HG03135 (cell line): Measurements from ENCODE around the gene MMP20.

Source experiments
- ATAC-seq: cut with Tn5 transposase; IDR thresholded peaks from one replicate; pipeline ENCODE4 v1.9.1; 2021; ENCODE audit warnings: mild to moderate bottlenecking, moderate library complexity; ENCODE audit not compliant: unreplicated experiment

Gene MMP20

DNA sequence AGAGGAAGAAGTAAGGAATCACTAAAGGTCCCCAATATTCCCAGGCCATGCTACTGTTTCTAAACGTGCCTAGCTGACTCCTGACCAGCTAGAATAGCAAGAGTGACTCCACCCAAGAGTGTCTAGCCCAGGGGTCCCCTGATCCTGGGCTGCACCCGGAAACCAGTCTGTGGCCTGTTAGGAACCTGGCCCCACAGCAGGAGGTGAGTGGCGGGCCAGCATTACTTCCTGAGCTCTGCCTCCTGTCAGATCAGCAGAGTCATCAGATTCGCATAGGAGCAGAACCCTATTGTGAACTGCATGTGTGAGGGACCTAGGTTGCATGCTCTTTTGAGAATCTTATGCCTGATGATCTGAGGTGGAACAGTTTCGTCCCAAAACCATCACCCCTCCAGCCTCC lies 2.0 kb downstream of the MMP20 start:
- ATAC-seq = no peak

DNA sequence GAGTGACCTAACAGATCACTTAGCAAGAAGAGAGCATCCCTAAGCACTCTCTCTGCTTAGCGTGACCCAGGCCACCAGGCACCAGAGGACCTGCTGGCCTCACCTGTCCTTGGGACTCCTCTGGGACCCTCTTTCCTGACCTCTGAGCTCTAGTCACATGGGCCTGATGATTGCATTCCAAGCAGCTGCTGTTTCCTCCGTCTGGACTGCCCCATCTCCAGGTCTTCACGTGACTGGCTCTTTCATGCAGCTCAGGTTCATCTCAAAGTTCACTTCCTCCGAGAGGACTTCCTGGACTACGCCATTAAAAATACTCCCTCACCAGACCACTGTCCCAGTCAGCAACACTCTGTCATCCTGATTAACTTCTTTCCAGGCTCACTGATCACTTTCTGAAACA lies 2.9 kb downstream of the MMP20 start:
- no peak for ATAC-seq

DNA sequence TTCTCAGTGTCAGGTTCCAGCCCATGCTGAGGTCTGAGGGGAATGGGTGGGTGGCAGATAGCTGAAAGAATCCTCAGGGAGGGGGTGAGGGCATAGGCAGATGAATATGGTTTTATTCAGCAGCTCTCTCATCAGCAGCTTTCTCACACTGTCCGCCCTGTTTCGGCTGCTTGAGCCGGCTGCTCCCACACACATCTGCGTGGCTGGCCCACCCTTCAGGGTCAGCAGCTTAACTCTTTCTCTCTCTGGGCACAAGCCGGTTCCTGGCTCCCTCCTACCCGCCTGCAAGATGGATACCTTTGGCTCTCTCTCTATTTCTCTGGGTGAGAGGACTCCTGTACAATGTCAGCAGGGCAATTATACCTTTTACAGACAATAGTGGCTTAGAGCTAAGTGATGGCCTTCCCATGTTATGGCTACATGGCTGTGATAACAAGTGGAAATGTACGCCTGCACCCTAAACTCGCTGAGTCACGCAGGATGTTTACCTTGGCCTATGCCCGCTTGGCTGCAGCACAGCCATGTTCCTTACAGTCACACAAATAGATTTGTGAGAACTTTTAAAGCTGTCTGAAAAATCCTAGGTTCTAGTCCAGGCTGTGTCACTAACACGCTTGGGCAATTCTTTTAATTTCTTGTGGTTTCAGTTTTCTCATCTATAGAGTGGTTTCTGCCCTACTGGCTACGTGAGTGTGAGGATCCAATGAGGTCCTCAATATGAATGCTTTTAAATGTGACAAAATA lies 4.1 kb downstream of the MMP20 start:
- ATAC-seq = no peak

DNA sequence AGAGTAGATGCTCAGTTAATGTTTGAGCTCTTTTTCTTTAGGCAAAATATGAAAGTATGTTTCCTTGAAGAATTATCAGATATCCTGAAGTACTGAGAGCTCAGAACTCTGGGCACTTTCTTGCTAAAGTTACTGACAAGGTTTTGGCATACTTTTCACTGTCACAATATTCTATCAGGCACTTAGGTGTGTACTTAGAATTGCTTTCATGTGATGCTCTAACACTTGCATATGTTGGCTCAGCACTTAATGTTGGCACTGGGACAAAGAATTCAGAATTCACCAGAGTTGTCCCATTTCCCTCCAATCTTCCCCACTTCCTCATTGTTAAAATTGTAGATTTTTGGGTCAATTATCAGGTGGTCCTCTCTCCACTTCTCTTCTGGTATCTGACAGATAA lies 5.0 kb downstream of the MMP20 start:
- no peak for ATAC-seq

DNA sequence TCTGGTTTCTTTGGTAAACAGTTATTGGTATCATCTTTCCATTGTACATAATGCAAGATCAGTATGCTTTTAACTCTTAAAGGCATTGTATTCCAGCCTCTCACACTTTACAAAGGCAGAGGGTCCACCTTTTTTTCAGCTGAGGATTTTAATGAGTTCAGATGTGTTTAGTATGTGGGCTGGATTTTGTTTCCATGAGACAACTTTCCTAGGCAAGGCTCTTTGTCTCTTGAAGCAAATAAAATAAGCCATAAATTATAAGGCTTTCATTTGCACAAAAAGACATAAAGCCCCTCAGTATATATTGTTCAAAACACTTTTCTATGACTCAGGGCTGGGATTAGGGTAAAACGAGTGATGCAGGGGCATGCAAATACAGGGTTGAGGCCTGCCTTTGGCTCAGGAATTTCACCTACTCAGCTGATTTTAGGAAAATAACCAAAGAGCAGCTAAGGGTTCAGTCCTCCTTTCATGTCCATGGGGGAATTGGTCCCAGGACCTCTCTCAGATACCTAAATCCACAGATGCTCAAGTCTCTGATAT lies 7.6 kb downstream of the MMP20 start:
- no peak for ATAC-seq

DNA sequence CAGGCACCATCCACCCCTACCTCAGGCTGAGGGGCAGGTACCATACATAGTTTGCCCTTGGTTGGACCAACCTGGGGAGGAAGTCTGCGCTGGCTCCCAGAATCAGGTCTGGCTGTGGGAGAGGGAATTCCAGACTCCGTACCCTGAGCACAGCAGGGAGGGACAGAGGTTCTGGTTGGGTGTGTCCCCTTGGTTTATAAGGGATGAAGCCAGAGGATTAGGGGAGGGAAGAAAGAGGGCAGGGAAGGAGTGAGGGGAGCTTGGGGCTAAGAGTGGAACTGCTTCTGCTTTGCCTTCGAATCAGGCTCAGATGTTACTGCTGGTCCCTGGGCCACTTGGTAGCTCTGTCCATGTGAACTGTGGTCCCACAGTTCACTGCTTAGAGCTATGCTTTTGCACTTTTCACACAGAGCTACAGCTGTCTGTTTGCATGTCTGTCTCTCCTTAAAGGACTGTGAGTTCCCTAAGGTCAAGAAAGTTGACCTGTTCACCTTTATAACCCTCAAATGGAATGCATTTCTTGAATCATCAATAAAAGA lies 9.2 kb downstream of the MMP20 start:
- no peak for ATAC-seq

DNA sequence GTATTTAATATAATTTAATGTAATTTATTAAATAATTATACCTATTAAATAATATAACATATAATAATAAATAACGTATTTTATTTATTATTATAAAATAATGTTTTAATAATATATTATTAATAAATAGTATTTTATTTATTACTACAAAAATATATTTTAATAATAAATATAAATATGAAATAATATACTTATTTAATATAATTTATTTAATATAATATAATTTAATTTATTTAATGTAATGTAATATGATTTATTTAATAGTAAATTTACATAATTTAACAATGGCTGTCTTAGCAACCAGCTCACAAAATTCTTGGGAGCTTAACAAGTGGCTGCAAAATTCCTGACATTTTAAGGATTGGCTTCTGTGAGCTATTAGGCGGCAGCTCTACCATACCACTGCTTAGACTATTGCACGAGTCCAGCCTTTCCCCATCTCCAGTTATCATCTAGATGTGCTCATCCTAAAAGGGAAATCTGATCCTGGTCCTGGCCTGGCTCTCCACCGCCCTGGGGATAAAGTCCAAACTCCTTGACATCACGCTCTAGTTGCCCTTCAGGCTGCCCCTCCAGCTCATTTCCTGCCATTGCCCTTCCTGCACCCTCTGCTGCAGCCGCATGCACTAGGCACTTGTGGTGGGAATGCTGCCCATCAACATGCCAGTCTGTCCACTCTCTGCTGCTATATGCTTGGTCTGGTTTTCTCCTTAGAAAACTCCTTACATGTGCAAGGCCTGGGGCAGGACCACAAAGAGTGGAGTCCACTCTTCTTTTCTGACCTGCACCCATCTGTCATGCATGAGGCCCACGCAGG lies 9.8 kb downstream of the MMP20 start:
- no peak for ATAC-seq

DNA sequence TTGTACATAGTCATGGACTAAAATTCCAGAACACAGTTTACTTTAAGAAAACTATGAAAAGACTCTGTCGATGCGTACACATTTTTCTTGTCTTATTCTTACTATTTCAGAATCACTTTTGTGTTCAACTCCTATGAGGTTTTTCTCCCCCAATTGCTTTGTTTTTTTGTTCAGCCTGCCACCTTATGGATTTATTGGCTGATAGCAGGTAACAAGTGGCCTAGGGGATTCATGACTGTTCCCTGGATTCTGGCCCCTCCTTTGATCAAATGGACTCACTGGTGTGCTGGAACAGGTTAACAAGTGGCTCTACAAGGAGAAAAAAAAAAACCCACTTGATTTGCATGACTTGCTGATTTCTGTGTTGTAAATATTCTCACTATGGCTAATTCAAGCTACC lies 10.6 kb downstream of the MMP20 start:
- ATAC-seq = no peak

DNA sequence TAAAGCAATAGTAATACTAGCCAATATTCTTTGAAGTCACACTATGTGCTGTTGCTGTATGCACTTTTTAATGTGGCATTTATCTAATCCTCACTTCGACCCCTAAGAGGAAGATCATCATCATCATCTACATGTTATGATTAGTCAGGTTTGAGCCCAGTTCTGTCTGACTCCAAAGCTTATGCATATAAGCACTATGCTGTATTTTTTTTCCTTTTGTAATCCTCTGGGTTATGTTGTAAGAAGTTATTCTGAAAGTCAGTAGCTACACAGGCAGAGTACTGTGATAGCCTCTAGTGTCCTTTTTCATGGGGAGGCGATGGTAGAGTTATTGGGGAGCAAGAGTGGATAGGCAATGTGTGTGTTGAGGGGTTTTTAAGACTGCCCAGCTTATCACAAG lies 11.1 kb downstream of the MMP20 start:
- no peak for ATAC-seq

DNA sequence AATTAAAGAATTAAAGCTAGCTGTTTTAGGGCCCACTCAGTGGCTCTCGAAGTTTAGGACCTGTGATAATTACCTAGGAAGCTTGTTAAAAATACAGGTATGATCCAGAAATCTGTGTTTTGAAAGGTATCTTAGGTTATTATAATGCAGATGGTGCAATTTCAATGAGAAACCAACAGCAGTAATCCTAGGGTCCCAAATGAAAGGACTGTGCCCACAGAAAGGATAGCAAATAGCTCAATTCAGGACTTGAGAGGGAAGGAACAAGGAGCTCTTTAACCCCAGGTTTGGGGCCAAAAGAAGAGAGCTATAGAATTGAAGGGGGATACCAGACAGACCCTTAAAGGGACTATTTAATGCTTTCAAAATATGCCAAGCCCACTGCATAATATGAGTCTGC lies 11.7 kb downstream of the MMP20 start:
- no peak for ATAC-seq

DNA sequence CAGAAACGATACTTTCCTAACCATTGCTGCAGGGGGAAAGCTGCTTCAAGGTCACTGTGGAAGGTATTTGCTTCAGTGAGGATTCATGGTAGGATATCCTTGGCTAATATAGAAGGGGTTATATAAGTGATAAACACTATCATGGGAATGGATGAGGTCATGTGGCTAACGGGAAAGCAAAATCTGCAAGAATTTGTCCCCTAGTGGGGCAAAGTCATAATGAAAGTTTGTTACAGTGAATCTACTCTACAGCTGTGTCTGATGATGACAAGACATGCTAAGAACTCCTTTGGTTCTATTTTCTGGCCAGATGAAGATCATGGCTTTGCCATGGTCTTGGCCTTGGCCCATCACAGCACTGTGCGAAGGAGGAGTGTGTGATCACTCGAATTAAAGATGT lies 13.8 kb downstream of the MMP20 start:
- ATAC-seq = no peak

DNA sequence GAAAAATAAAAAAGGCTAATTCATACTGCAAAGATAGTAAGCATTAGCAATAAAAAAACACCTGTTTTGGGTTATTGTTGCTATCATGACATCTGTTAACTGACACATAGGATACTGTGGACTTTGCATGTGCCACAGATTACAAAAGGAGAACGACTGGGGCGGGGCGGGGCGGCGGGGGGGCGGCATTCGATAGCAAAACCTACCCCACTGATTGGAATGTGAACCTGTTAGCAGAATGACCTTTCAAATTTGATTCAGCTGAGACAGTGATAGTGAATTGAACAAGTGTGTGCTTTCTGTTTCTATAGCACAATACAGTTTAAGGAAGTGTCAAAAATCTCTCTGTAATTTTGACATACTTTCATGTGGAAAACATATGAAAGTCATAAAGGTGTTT lies 14.9 kb downstream of the MMP20 start:
- no peak for ATAC-seq

DNA sequence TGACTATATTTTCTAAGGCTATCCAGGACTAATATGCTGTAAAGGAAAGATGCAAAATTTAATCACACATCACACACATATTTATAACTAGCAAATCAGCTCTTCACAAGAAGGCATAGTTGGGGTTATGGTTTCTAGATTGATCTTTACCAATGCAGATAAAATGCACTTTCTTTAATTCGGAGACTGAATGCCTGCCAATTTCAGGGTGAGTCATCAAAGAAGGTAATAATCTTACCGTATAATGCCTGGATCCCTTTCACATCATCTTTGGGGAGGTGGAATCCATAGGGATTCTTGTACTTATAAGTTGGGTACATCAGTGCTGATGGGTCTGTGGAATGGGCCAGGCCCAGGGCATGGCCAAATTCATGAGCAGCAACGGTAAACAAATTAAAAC lies 16.4 kb downstream of the MMP20 start:
- ATAC-seq = no peak

DNA sequence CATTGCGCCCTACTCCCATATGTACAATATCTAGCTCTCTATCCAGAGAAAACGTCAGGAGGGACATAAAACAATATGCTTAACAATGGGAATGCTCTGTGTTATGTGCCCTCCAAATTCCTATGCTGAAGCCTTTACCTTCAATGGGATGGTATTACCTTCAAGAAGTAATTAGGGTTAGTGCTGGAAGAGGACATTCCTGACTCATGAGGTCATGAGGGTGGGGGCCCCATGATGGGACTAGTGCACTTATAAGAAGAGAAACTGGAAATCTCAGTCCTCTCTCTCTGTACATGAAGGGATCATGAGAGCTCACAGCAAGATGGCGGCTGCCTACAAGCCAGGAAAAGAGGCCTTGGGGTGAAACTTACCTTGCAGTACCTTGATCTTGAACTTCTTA lies 20.3 kb downstream of the MMP20 start:
- ATAC-seq = no peak

DNA sequence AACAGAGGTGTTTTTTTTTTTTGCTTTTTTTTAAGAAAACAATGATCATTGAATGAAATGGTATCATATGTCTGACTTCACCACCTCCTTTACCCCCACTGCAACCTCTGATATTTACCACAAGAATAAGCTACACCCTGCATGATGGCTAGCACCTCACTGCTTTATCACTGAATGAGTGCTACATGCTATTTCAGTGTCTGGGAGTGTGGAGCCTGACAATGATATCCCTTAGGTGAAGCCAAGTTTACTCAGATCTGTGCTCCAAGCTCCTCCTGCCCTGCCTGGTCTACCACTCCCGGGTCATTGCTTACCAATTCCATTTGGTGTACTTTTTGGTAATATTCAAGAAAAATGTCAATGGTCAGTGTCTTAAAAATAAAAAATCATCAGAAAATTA lies 21.1 kb downstream of the MMP20 start:
- ATAC-seq = no peak

DNA sequence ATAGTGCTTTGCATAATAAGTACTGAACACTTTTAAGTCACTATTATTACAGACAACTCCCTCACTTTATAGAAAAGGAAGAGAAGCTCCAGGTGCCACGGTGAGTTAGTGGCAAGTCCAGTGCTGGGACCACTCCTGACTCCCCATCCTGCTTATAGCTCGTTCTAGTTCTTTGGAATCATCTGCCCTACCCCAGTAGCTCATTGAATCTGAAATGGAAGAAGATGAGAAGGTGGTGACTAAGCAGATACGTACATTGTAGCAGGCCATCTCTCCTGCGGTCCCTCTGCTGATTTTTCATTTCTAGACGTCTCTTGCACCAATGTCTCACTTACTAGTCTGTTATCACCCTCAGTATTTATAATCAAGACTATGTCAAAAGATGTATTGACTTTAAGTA lies 21.6 kb downstream of the MMP20 start:
- ATAC-seq = no peak

DNA sequence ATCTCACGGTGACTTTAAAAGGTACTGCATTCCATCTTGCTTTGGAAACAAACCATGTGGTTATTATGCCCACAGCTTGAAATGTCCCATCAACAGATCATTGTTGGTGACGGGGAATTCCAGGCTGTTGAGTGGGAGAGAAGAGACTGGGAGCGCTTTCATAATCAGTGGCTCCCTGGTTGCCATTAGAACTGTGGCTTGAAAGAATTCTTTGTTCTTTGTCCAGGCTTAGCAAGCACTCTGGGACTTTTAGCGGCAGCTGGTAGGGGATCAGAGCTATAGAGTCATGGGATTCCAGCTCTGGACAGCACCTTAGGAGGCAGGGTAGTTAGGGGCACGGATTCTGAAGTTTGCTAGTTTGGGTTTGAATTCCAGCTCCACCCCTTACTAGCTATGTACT lies 22.0 kb downstream of the MMP20 start:
- no peak for ATAC-seq

DNA sequence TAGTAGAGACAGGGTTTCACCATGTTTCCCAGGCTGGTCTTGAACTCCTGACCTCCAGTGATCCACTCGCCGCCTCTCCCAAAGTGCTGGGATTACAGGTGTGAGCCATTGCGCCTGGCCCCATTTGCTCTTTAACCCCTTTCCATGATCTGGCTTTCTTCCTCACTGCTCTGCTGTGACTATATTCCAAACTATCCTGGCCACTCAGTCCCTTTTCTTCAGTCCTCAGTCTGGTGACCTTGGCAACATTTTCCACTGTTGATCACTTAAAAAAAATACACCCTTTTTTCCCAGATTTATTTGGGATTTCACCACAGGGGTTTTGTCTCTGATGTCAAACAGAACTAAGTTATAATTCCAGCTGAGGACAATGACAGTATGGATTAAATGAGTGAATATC lies 24.5 kb downstream of the MMP20 start:
- ATAC-seq = no peak

DNA sequence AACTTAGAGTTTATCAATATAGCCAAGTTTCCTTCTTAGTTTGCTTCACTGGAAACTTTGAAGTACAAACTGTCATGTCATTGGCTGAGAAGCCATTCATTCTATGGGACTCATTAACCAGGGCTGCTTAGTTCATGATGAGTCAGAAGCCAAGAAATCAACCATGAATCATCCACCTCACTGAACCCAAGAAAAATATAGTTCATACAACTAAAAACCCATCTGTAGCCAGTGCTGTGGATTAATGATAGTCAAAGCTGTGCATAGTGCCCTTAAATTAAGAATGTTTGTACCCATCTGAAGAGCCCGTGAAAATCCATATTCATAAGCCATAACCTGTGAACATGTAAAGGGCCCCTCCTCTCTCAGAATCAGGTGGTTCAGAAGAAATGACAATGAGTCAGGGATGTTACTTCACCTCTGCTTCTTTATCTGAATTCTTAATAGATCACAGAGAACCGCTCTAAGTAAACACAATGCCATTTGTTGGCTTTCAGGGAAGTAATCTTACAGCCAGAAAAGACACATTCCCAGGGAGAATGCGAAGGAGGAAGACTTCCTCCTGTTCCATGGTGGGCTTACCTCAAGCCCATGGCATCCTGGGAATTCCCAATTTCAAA lies 25.4 kb downstream of the MMP20 start:
- ATAC-seq = peak; percentile 97

DNA sequence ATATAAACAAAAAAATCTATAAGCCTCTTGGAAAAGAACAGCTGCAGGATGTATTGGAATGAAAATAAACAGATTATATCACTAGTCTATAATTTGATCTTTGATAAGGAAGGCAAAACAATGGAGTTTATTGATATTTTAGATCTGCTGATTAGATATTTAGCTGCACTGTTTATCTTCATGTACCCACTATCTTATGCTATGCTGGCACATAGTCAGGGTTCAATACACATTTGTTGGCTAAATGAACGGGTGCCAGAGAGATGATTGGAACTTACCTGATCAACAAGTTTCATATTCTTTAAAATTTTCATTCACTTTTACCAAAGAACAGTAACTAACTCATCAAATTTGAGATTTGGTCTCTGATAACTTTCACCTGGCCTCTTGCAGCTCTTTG lies 26.9 kb downstream of the MMP20 start:
- ATAC-seq = no peak

DNA sequence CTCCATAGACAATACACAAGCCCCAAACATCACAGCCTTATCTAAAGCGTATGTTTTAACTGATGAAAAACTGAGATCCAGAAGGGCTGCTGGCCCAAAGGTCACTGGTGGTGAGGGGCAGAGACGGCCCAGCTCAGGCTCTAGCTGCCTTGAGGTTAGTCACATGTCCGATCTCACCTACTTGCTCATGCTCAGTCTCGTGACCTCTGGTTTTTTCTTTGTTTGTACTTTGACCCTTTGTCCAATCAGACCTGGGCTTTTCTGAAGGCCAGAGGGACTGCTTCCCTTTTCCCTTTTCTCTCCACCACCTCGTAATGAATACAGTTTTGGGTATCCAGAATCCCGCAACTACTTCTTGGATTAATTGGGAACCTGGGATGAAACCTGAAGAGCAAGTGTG lies 28.6 kb downstream of the MMP20 start:
- ATAC-seq = no peak
